PC-3 (cell line): ENCODE measurements around the gene SNTB2. TPM values are rescaled to one million over a fixed set of nuclear protein-coding genes. Genes with fewer than 3 reads are reported as not detected.

Experiments
- ATAC-seq: fragments of 200-7000 bp; cut with Tn5 transposase; 2 replicates; pipeline ENCODE4 v1.9.1; 2020; ENCODE audit warnings: mild to moderate bottlenecking, moderate library complexity
- BruUV-seq: library from RNA; stranded (reverse); fragments of 400-500 nt; replicated peaks from 2 replicates; lab custom pipeline; 2021; lab: Mats Ljungman, UMichigan
- CTCF ChIA-PET: fragments of 300-600 bp; sonication (Branson Sonifier 250); formaldehyde crosslinking; loops from one replicate; lab custom pipeline; 2022; ENCODE audit warnings: antibody characterized with exemption; lab: Charles Lee
- POLR2A ChIA-PET: fragments of 300-600 bp; sonication (Branson Sonifier 250); formaldehyde crosslinking; loops from one replicate; lab custom pipeline; 2022; ENCODE audit warnings: antibody characterized with exemption; ENCODE audit not compliant: unreplicated experiment; lab: Charles Lee
- DNase-seq: peaks from one replicate; pipeline ENCODE4 v3.0.0-alpha.2; 2015
- H2AFZ ChIP-seq: fragments of 300-600 bp; sonication (generic); 2 replicates; pipeline ENCODE4 v1.6.0; 2016; ENCODE audit warnings: antibody characterized with exemption, low read length
- H3F3A ChIP-seq: fragments of 300-600 bp; sonication (generic); one replicate; pipeline ENCODE4 v1.6.0; 2017; ENCODE audit warnings: antibody characterized with exemption, low read length, control low read depth, mild to moderate bottlenecking; ENCODE audit not compliant: unreplicated experiment
- H3K27ac ChIP-seq: fragments of 300-600 bp; sonication (generic); 2 replicates; pipeline ENCODE4 v1.5.1; 2016; ENCODE audit warnings: mild to moderate bottlenecking, low read length
- H3K27me3 ChIP-seq: fragments of 300-600 bp; sonication (generic); 2 replicates; pipeline ENCODE4 v1.6.1; 2016; ENCODE audit warnings: low read length, mixed read lengths
- H3K36me3 ChIP-seq: fragments of 300-600 bp; sonication (generic); 2 replicates; pipeline ENCODE4 v1.6.1; 2016; ENCODE audit warnings: low read depth, mixed run types, low read length, mixed read lengths
- H3K4me1 ChIP-seq: fragments of 300-600 bp; sonication (generic); 2 replicates; pipeline ENCODE4 v1.5.1; 2016; ENCODE audit warnings: low read length; ENCODE audit not compliant: insufficient read depth
- H3K4me2 ChIP-seq: fragments of 300-600 bp; sonication (generic); 2 replicates; pipeline ENCODE4 v1.6.0; 2016; ENCODE audit warnings: low read length
- H3K4me3 ChIP-seq: fragments of 300-600 bp; sonication (generic); 2 replicates; pipeline ENCODE4 v1.5.1; 2016; ENCODE audit warnings: mild to moderate bottlenecking, low read length, mixed read lengths
- H3K79me2 ChIP-seq: fragments of 300-600 bp; sonication (generic); 2 replicates; pipeline ENCODE4 v1.6.1; 2017; ENCODE audit warnings: low read length, mixed read lengths
- H3K9ac ChIP-seq: fragments of 300-600 bp; sonication (generic); 2 replicates; pipeline ENCODE4 v1.6.0; 2016; ENCODE audit warnings: mild to moderate bottlenecking, low read length
- H3K9me2 ChIP-seq: fragments of 300-600 bp; sonication (generic); replicated peaks from 2 replicates; pipeline ENCODE4 v1.6.1; 2016; ENCODE audit warnings: mixed run types, low read length, mixed read lengths
- H3K9me3 ChIP-seq: fragments of 300-600 bp; sonication (generic); 2 replicates; pipeline ENCODE4 v1.6.1; 2016; ENCODE audit warnings: low read length, mixed read lengths
- H4K20me1 ChIP-seq: fragments of 300-600 bp; sonication (generic); 2 replicates; pipeline ENCODE4 v1.6.1; 2016; ENCODE audit warnings: low read length, mixed read lengths
- EZH2 ChIP-seq: fragments of 300-600 bp; sonication (generic); IDR thresholded peaks from one replicate; pipeline ENCODE4 v1.6.1; 2017; ENCODE audit warnings: antibody characterized with exemption, mild to moderate bottlenecking, low read length; ENCODE audit not compliant: unreplicated experiment
- EZH2phosphoT487 ChIP-seq: fragments of 300-600 bp; sonication (generic); IDR thresholded peaks from 2 replicates; pipeline ENCODE4 v1.6.1; 2018; ENCODE audit warnings: mild to moderate bottlenecking, antibody characterized with exemption, low read length, borderline replicate concordance
- intact Hi-C: fragments of 100-400 bp; cut with micrococcal nuclease; formaldehyde crosslinking; loops from 2 replicates; pipeline ENCODE4 v1.9.0; 2023
- total RNA-seq: library from RNA; depleted of rRNA; stranded (reverse); fragments of >200 nt; gene quantifications from 2 replicates; pipeline ENCODE4 v1.2.3, GENCODE V29; 2014
- TF ChIP-seq, protein P1 (sequence below): fragments of 300-600 bp; sonication (generic); conservative IDR thresholded peaks from 2 replicates; pipeline ENCODE4 v1.5.1; 2017; ENCODE audit warnings: antibody characterized with exemption, low read depth, mild to moderate bottlenecking, low read length

Gene SNTB2
- total RNA-seq, 1 experiment from 2014 or later = 40.4 TPM

DNA sequence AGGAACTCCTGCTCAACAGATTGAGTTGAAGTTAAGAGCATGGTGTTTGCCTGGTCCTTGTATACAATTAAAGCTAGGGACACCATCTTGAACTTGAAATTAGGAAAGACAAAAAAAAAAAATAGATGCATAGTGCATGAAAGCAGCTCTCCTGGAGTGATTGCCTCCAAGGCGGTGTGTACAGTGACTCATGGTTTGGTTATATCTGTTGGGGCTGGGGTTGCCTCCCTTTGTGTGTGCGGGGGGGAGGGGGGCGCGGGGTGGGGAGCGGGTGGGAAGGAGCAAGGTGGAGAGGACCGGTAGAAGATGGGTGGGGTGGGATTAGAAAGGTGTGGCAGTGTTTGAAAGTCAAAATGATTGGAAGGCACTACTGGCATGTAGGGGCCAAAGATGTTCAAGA, 161.3 kb downstream of the SNTB2 start:
- H2AFZ ChIP-seq = no peak overlapping the region
- H3K4me1 ChIP-seq = no peaks in the 10 kb centered on the region; the same call in 1 of the 2 replicates
- intact Hi-C loops = no loop called here
- ChIA-PET POLR2A (no interaction called here), CTCF (no interaction called here)
- H3F3A ChIP-seq = no peaks in the 10 kb centered on the region
- no peak overlapping the region for H3K4me3 ChIP-seq
- H3K36me3 ChIP-seq = peaks cover 5% of the 10 kb centered on the region
- H4K20me1 ChIP-seq = no peaks in the 10 kb centered on the region
- no peak for TF ChIP-seq EZH2phosphoT487
- TF ChIP-seq, protein P1, sequence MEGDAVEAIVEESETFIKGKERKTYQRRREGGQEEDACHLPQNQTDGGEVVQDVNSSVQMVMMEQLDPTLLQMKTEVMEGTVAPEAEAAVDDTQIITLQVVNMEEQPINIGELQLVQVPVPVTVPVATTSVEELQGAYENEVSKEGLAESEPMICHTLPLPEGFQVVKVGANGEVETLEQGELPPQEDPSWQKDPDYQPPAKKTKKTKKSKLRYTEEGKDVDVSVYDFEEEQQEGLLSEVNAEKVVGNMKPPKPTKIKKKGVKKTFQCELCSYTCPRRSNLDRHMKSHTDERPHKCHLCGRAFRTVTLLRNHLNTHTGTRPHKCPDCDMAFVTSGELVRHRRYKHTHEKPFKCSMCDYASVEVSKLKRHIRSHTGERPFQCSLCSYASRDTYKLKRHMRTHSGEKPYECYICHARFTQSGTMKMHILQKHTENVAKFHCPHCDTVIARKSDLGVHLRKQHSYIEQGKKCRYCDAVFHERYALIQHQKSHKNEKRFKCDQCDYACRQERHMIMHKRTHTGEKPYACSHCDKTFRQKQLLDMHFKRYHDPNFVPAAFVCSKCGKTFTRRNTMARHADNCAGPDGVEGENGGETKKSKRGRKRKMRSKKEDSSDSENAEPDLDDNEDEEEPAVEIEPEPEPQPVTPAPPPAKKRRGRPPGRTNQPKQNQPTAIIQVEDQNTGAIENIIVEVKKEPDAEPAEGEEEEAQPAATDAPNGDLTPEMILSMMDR = no peak
- no peak for TF ChIP-seq EZH2
- no peak overlapping the region for H3K9ac ChIP-seq
- no peaks in the 10 kb centered on the region for H3K9me2 ChIP-seq
- peak; percentile 80 for ATAC-seq
- no peaks in the 10 kb centered on the region for H3K27me3 ChIP-seq
- BruUV-seq = no TSS peak
- H3K9me3 ChIP-seq = no peaks in the 10 kb centered on the region
- H3K27ac ChIP-seq = no peak overlapping the region
- H3K79me2 ChIP-seq = 0 out of 2 replicates have a peak, but pooled peaks cover 2% of the 10 kb centered on the region
- no peak overlapping the region for H3K4me2 ChIP-seq
- peak; percentile 21 for DNase-seq

DNA sequence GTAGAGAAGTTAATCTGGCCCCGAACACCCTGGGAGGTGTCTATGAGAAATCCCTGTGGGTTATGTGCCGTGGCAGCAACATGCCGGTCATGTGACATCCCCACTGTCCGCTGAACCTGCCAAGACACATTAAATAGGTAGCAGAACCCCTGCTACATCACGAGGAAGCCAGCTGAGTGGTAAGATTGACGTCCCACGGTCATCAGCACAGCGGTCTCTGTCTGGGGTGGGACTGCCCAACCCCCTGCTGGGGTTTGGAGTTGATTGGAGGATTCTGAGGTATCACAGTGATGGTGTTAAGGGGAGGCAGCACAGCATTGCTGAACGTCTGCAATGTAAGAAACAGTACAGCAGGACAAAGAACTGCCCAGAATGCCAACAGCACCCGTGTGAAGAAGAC, 162.6 kb downstream of the SNTB2 start:
- H3K27me3 ChIP-seq = no peaks in the 10 kb centered on the region
- no peak for TF ChIP-seq EZH2phosphoT487
- TF ChIP-seq, protein P1 = no peak
- no peak for TF ChIP-seq EZH2
- H3F3A ChIP-seq = no peaks in the 10 kb centered on the region
- ATAC-seq (no peak), DNase-seq (no peak)
- no peaks in the 10 kb centered on the region for H3K36me3 ChIP-seq
- H2AFZ ChIP-seq = no peak overlapping the region
- H3K4me2 ChIP-seq = no peak overlapping the region
- no peaks in the 10 kb centered on the region for H3K79me2 ChIP-seq
- H3K9me3 ChIP-seq = no peaks in the 10 kb centered on the region
- intact Hi-C loops = no loop called here
- no peaks in the 10 kb centered on the region; the same call in 1 of the 2 replicates for H3K4me1 ChIP-seq
- no peak overlapping the region for H3K9ac ChIP-seq
- H3K4me3 ChIP-seq = no peak overlapping the region
- no peak overlapping the region for H3K27ac ChIP-seq
- H3K9me2 ChIP-seq = no peaks in the 10 kb centered on the region
- no TSS peak for BruUV-seq
- POLR2A ChIA-PET = no interaction called here
- no peaks in the 10 kb centered on the region for H4K20me1 ChIP-seq
- CTCF ChIA-PET = no interaction called here

DNA sequence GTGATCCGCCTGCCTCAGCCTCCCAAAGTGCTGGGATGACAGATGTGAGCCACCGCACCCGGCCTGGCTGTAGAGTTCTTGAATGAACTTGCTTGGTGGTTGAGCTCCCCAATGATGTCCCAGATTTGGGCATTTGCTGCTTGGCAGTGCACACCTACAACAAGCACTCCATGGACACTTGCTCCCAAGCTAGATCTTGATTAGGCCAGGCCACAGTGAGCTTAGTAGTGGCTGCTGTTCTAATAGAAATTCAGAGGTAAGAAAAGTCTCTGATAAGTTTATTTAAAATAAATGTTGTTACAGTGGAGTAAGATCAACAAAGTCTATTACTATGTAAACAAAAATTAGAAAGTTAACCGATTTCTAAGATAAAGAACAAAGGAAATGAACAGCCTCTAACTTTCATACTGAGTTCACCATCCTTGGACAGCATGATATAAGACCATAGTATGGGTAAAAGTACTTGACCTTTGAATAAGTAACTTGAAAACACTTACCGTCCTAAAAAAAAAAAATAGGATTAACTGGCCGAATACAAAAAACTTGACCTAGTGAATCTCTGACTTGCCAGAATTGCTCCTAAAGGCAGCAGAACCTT, 163.7 kb downstream of the SNTB2 start:
- TF ChIP-seq EZH2phosphoT487 (no peak), EZH2 (no peak)
- TF ChIP-seq, protein P1 = no peak
- ChIA-PET CTCF (no interaction called here), POLR2A (interaction anchor here (0.7 kb wide), 1 partner anchor 422 kb away, joined by 8 read pairs; no protein-coding TSS in a partner anchor)
- no peak overlapping the region for H2AFZ ChIP-seq
- H3K4me2 ChIP-seq = no peak overlapping the region
- H3K9me2 ChIP-seq = no peaks in the 10 kb centered on the region
- no peaks in the 10 kb centered on the region; the same call in 1 of the 2 replicates for H3K4me1 ChIP-seq
- no peaks in the 10 kb centered on the region for H3F3A ChIP-seq
- H3K9me3 ChIP-seq = no peaks in the 10 kb centered on the region
- H3K27me3 ChIP-seq = no peaks in the 10 kb centered on the region
- no peak overlapping the region for H3K27ac ChIP-seq
- H3K9ac ChIP-seq = no peak overlapping the region
- no peaks in the 10 kb centered on the region for H4K20me1 ChIP-seq
- BruUV-seq = no TSS peak
- no peaks in the 10 kb centered on the region for H3K79me2 ChIP-seq
- ATAC-seq = no peak
- no peak overlapping the region for H3K4me3 ChIP-seq
- no peak for DNase-seq
- no peaks in the 10 kb centered on the region; the same call in 1 of the 2 replicates for H3K36me3 ChIP-seq
- intact Hi-C loops = no loop called here
